ENCODE data around the gene CPNE8. TPM values are rescaled to one million over a fixed set of nuclear protein-coding genes. Genes with fewer than 3 reads are reported as not detected.

The CPNE8 gene
- total and polyA plus RNA-seq, 8 donors: 2.3 to 36.5 (median 7.3) TPM

DNA sequence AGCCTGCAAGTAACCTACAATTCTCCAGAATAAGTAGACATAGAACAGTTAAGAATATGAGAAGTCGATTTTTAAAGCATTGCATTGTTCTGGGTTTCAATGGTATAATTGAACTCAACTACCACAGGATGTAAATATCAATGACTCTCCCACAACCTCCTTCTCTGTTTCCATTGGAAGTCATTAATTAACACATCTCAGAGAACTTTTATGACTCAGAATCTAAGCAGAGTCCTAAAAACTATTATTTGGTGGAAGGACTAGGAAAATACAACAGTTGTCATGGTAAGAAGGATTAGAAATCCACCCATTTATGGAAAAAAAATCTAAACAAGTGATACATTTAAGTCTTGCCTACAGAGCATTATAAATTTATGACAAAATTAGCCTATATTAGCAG is 21.1 kb upstream of the CPNE8 start:
- Histone ChIP-seq H3K4me1 (no peaks in the 10 kb centered on the region), H3K27ac (no peak overlapping the region), H3K27me3 (no peaks in the 10 kb centered on the region), H3K36me3 (no peaks in the 10 kb centered on the region), H3K9me3 (no peaks in the 10 kb centered on the region), H3K4me3 (no peak overlapping the region)
- intact Hi-C loops (cut with DNase I; ENCODE audit: low total_unique reads): no loop called here
- TF ChIP-seq EP300 (IDR thresholded peaks at IDR 0.05): no peak
- no peak for TF ChIP-seq POLR2AphosphoS5 (IDR thresholded peaks at IDR 0.05)
- no peak for TF ChIP-seq POLR2A (IDR thresholded peaks at IDR 0.05)
- TF ChIP-seq, protein P1, sequence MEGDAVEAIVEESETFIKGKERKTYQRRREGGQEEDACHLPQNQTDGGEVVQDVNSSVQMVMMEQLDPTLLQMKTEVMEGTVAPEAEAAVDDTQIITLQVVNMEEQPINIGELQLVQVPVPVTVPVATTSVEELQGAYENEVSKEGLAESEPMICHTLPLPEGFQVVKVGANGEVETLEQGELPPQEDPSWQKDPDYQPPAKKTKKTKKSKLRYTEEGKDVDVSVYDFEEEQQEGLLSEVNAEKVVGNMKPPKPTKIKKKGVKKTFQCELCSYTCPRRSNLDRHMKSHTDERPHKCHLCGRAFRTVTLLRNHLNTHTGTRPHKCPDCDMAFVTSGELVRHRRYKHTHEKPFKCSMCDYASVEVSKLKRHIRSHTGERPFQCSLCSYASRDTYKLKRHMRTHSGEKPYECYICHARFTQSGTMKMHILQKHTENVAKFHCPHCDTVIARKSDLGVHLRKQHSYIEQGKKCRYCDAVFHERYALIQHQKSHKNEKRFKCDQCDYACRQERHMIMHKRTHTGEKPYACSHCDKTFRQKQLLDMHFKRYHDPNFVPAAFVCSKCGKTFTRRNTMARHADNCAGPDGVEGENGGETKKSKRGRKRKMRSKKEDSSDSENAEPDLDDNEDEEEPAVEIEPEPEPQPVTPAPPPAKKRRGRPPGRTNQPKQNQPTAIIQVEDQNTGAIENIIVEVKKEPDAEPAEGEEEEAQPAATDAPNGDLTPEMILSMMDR (IDR thresholded peaks at IDR 0.05): no peak
- 21 to 40% (median 28%) methylated on average over 1 of the region's 1 CpG for WGBS, 5 donors
- no peak for DNase-seq

DNA sequence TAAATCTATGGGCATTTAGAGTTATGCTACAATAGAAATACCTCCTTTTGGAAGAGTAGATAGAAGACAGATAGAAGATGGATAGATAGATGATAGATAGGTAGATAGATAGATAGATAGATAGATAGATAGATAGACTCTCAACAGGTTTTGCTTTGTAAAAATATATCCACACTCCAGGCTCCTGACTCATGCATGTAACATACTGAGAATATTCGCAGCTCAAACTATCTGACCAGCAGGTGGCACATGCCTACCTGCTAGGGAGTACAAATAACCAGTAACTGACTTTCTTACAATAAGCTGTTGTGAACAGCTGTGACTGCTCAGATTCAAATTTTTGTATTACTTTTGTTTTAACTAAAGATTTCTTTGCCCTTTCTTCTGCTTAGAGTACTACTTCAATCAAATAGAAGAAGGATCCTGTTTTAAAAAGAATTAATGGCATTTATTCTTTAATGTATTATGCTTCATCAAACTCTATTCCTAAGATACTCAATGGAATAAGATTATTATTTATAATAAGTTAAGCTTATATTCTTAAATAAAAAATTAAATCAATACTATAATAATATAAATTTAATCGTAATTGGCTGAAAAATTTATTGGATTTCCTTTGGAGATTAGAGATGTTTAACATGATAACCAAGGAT is 15.8 kb upstream of the CPNE8 start:
- peak; percentile 50 to 74 for DNase-seq
- Histone ChIP-seq H3K4me1 (no peaks in the 10 kb centered on the region), H3K27ac (no peak overlapping the region), H3K36me3 (no peaks in the 10 kb centered on the region), H3K9me3 (no peaks in the 10 kb centered on the region), H3K27me3 (no peaks in the 10 kb centered on the region), H3K4me3 (no peak overlapping the region)
- TF ChIP-seq, protein P1 (IDR thresholded peaks at IDR 0.05): peak in 3 of 7 experiments; percentile 19 to 28 (median 20)
- TF ChIP-seq EP300 (IDR thresholded peaks at IDR 0.05): no peak
- 8 to 18% (median 11%) methylated on average over 2 of the region's 2 CpGs for WGBS, 5 donors
- intact Hi-C loops (cut with DNase I; ENCODE audit: low total_unique reads): no loop called here

DNA sequence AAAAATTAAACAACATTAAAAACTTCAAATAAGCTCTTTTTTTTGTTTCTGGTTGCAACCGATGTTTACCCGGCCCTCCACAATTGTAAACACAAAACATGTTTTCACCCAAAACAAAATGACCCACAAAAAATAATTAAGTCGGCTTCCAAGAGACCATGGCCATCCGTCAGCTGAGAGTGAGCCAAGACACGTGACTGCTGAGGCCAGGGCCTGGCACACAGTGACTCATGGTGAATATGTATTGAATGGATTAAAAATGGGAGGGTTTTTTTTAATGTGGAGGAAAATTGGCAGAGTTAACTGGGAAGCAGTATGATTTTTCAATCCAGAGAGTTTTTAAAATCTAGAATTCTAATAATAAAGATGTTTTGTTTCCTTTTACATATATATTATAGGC is 13.8 kb upstream of the CPNE8 start:
- DNase-seq: no peak
- Histone ChIP-seq H3K27me3 (no peaks in the 10 kb centered on the region), H3K36me3 (no peaks in the 10 kb centered on the region), H3K27ac (no peak overlapping the region), H3K4me1 (no peaks in the 10 kb centered on the region), H3K9me3 (no peaks in the 10 kb centered on the region), H3K4me3 (no peak overlapping the region)
- TF ChIP-seq POLR2AphosphoS5 (IDR thresholded peaks at IDR 0.05) (no peak), EP300 (IDR thresholded peaks at IDR 0.05) (no peak), POLR2A (IDR thresholded peaks at IDR 0.05) (no peak)
- TF ChIP-seq, protein P1 (IDR thresholded peaks at IDR 0.05): no peak
- intact Hi-C loops (cut with DNase I; ENCODE audit: low total_unique reads): no loop called here
- 57 to 63% (median 61%) methylated on average over 5 of the region's 5 CpGs for WGBS, 5 donors

DNA sequence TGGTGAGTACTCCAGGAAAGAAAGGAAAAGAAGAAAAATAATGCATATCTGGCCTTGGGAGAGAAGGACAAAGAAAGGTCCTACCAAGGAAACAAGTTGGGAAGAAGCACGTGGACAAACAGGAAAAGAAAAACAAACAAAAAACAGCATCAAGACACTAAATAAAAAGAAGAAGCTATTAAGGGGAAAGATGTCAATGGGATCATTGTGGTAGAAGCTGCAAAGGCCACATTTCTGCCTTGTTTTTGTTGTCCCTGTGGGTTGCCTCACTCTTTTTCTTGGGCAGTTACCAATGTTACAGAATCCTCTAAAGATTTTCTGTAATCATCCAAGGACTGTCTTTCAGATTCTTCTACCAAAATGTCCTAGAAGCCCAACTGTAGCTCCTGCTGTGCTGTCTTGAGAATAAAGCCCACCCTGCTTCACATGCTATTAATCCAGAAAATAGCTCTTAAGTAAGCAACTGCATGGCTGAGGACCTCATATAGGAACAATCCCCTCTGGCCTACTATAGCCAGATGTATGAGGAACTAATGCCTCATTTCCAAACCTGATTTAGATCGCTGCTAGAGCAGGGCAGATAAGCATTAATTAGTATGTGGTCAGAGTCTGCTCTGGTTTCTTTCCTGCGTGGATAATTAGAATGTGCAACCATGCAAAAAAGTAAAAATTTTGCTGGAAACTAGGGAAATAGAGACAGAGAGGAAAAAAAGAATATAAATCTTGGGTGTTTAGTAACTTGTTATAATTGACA is 10.2 kb upstream of the CPNE8 start:
- intact Hi-C loops (cut with DNase I; ENCODE audit: low total_unique reads): no loop called here
- Histone ChIP-seq H3K27me3 (no peaks in the 10 kb centered on the region), H3K27ac (no peak overlapping the region), H3K4me1 (no peaks in the 10 kb centered on the region), H3K36me3 (no peaks in the 10 kb centered on the region), H3K9me3 (no peaks in the 10 kb centered on the region), H3K4me3 (no peak overlapping the region)
- DNase-seq: no peak
- WGBS, 5 donors: 60 to 68% (median 63%) methylated on average over 3 of the region's 3 CpGs
- TF ChIP-seq POLR2A (IDR thresholded peaks at IDR 0.05) (no peak), EP300 (IDR thresholded peaks at IDR 0.05) (no peak), POLR2AphosphoS5 (IDR thresholded peaks at IDR 0.05) (no peak)
- TF ChIP-seq, protein P1 (IDR thresholded peaks at IDR 0.05): no peak

Measured in stomach (tissue), 9 donors.